Lung (tissue), 12 donors: ENCODE results near the gene SV2B. TPM values are rescaled to one million over a fixed set of nuclear protein-coding genes. Genes with fewer than 3 reads are reported as not detected.

Experiments used
- ATAC-seq: fragments of 200-7000 bp; cut with Tn5 transposase; one replicate; pipeline ENCODE4 v1.9.1; 2020; ENCODE audit warnings: moderate number of reproducible peaks; ENCODE audit not compliant: insufficient read depth, low FRiP score
- DNase-seq, 3 donors: peaks; one replicate each; pipeline ENCODE4 v3.0.0-alpha.2; 2013 to 2017
- H3K27ac ChIP-seq, 2 donors: one replicate each; pipeline ENCODE4 v1.5.1; 2013; ENCODE audit warnings: mild to moderate bottlenecking in 2 of 2, moderate library complexity in 2 of 2, control low read depth in 1 of 2, inconsistent platforms in 1 of 2, low read depth in 1 of 2, low read length in 1 of 2
- H3K27me3 ChIP-seq, 3 donors: one replicate each; pipeline ENCODE4 v1.5.1; 2013; ENCODE audit warnings: low read length in 2 of 3; ENCODE audit not compliant: control insufficient read depth in 3 of 3, insufficient read depth in 3 of 3
- H3K36me3 ChIP-seq, 4 donors: one replicate each; pipeline ENCODE4 v1.5.1; 2013; ENCODE audit warnings: low read length in 4 of 4, mild to moderate bottlenecking in 1 of 4, moderate library complexity in 1 of 4; ENCODE audit not compliant: control insufficient read depth in 4 of 4, insufficient read depth in 4 of 4
- H3K4me1 ChIP-seq, 5 donors: one replicate each; pipeline ENCODE4 v1.5.1; 2013; ENCODE audit warnings: low read length in 5 of 5, mild to moderate bottlenecking in 2 of 5, moderate library complexity in 1 of 5; ENCODE audit not compliant: control insufficient read depth in 5 of 5, insufficient read depth in 5 of 5
- H3K4me3 ChIP-seq: one replicate; pipeline ENCODE4 v1.5.1; 2013; ENCODE audit warnings: mild to moderate bottlenecking, control low read depth, moderate library complexity
- H3K9ac ChIP-seq, 2 donors: one replicate each; pipeline ENCODE4 v1.5.1; 2013; ENCODE audit warnings: low read length in 2 of 2, control low read depth in 1 of 2; ENCODE audit not compliant: insufficient read depth in 1 of 2
- H3K9me3 ChIP-seq, 4 donors: one replicate each; pipeline ENCODE4 v1.5.1; 2013; ENCODE audit warnings: low read length in 3 of 4, mild to moderate bottlenecking in 1 of 4, moderate library complexity in 1 of 4; ENCODE audit not compliant: control insufficient read depth in 4 of 4, insufficient read depth in 3 of 4
- WGBS, 2 donors: extraction: QIAGEN DNeasy Blood & Tissue Kit; methylation state at CpG; one replicate each; pipeline ENCODE4 v1.1.7; 2013; 5-methylcytosine and 5-hydroxymethylcytosine counted together
- polyA plus RNA-seq, 2 donors: library from polyadenylated mRNA; stranded (reverse); fragments of 200-250 nt; gene quantifications; one replicate each; pipeline ENCODE4 v1.2.1, GENCODE V29; 2013
- total RNA-seq, 2 donors: library from RNA; depleted of rRNA in 1 of 2; stranded (reverse); fragments of >200 nt in 1 of 2; gene quantifications; one replicate each; pipeline ENCODE4 v1.2.1, GENCODE V29; 2014 to 2021
- TF ChIP-seq, protein P1 (sequence below): IDR thresholded peaks from 2 replicates; pipeline ENCODE4 v1.5.1; 2012; ENCODE audit warnings: mild to moderate bottlenecking; ENCODE audit errors: control extremely low read depth, extremely low read depth
- donor health status: control.
- donor health status: control.
- donor health status: Bipolar disorder and iron deficiency.
- donor health status: healthy.
- donor health status: DM: yes; HTN: yes; CAD: no.

The SV2B gene
- total and polyA plus RNA-seq, 4 donors, result 0.12 to 2.8 (median 0.90) TPM

DNA sequence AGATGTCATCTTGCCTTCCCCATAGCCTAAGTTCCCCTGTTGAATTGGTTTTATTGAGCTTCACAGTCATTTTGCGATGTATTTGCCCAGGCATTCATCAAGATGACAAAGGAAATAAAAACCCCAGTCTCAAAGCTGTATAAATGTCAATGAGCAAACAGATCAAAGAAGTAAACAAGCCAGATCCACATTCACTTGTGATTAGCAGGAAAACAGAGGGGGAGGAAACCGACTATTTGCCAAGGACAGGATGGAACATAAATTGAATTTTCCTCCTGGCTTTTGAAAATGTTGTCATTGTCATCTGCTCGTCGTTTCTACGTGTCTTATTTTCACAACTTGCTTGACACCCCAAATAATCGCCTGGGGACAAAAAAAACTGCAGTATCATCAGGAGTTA is 83.5 kb downstream of the SV2B start:
- no peak overlapping the region for H3K9ac ChIP-seq
- TF ChIP-seq, protein P1, sequence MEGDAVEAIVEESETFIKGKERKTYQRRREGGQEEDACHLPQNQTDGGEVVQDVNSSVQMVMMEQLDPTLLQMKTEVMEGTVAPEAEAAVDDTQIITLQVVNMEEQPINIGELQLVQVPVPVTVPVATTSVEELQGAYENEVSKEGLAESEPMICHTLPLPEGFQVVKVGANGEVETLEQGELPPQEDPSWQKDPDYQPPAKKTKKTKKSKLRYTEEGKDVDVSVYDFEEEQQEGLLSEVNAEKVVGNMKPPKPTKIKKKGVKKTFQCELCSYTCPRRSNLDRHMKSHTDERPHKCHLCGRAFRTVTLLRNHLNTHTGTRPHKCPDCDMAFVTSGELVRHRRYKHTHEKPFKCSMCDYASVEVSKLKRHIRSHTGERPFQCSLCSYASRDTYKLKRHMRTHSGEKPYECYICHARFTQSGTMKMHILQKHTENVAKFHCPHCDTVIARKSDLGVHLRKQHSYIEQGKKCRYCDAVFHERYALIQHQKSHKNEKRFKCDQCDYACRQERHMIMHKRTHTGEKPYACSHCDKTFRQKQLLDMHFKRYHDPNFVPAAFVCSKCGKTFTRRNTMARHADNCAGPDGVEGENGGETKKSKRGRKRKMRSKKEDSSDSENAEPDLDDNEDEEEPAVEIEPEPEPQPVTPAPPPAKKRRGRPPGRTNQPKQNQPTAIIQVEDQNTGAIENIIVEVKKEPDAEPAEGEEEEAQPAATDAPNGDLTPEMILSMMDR, result no peak

DNA sequence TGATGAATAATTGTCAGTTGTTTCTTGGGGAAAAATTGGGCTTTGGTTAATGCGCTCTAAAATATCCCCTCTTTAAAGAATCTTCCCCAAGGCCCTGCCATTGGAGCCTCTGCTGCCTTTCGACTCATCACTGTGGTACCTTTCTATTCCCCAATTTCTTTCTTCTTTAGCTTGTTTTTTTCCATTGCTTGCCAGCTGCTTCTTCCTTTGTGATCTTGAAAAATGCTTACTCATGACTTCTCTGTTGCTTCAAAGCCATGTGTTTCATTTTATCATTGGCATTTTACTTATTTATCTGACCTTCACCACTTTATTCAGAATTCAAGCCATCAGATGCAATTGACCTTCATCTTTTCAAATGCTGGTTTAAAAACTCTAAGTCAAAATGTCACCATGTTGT is 84.4 kb downstream of the SV2B start:
- Histone ChIP-seq H3K9ac (no peak overlapping the region), H3K27me3 (no peaks in the 10 kb centered on the region), H3K36me3 (no peaks in the 10 kb centered on the region), H3K4me1 (no peaks in the 10 kb centered on the region), H3K27ac (no peak overlapping the region), H3K4me3 (no peak overlapping the region), H3K9me3 (no peaks in the 10 kb centered on the region)
- TF ChIP-seq, protein P1, result no peak
- ATAC-seq, result no peak
- no peak for DNase-seq
- 90 to 92% methylated on average over 2 of the region's 2 CpGs for WGBS, 2 donors

More for the DNA sequence above, 83.5 kb downstream of the SV2B start:
- Histone ChIP-seq H3K9me3 (no peaks in the 10 kb centered on the region), H3K4me1 (no peaks in the 10 kb centered on the region), H3K36me3 (no peaks in the 10 kb centered on the region), H3K27me3 (no peaks in the 10 kb centered on the region), H3K27ac (no peak overlapping the region), H3K4me3 (no peak overlapping the region)
- DNase-seq (no peak), ATAC-seq (no peak)
- 36 to 42% methylated on average over 6 of the region's 6 CpGs for WGBS, 2 donors

DNA sequence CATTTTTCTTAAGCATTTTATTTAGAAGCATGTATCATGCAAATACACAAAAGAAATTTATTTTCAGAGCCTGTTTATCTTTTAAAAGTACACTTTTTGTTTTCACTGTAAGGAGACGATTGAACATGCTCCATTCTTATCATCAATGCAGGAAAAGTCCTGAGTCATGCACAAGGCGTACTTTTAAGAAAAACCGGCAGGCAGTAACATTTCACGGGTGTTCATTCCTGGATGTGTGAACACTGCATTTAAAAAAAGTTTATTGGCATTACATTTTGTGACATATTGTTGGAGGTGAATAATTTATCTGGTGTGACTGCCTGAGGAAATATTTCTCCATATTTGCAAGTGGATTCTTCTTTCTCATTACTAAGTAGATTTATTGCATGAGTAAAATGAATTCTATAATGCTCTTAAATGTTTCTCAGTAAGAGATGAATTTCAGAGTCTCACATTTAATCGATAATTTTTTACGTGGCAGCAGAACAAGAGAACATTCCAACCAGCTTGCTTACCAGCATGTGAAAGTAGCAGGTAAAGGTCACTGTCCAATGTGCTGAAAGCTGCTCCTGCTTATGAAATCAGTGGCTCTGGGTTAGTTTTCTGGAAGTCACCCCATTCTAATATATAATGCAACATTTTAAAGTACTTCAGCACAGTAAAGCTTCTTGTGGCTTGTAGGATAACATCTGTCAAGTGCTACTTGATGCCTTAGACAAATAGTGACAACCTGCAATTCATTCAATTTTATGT is 87.0 kb downstream of the SV2B start:
- DNase-seq, result peak; percentile 33 to 77 (median 35)
- no peaks in the 10 kb centered on the region for H3K9me3 ChIP-seq
- H3K27ac ChIP-seq, result no peak overlapping the region
- WGBS, 2 donors, result 55 to 64% methylated on average over 6 of the region's 6 CpGs
- no peak overlapping the region for H3K9ac ChIP-seq
- TF ChIP-seq, protein P1, result no peak
- no peaks in the 10 kb centered on the region for H3K27me3 ChIP-seq
- H3K4me1 ChIP-seq, result peaks cover 0 to 3% (median 0%) of the 10 kb centered on the region in 5 donors
- no peak overlapping the region for H3K4me3 ChIP-seq
- no peaks in the 10 kb centered on the region for H3K36me3 ChIP-seq
- no peak for ATAC-seq
